Osteocyte (in vitro differentiated cells): Measurements from ENCODE around the gene TADA2B. TPM values are rescaled to one million over a fixed set of nuclear protein-coding genes. Genes with fewer than 3 reads are reported as not detected.

ENCODE experiments used
- DNase-seq: peaks from one replicate; pipeline ENCODE4 v3.0.0; 2021; ENCODE audit warnings: mixed read lengths; ENCODE audit not compliant: unreplicated experiment; ENCODE audit errors: extremely low spot score
- H3K27ac Mint-ChIP-seq: one replicate; pipeline ENCODE4 v1.8.0; 2021; ENCODE audit warnings: mild to moderate bottlenecking, mixed read lengths; ENCODE audit not compliant: unreplicated experiment
- H3K27me3 Mint-ChIP-seq: one replicate; pipeline ENCODE4 v1.8.0; 2021; ENCODE audit warnings: mixed read lengths; ENCODE audit not compliant: unreplicated experiment
- H3K36me3 Mint-ChIP-seq: one replicate; pipeline ENCODE4 v1.8.0; 2021; ENCODE audit warnings: mixed read lengths; ENCODE audit not compliant: unreplicated experiment
- H3K4me1 Mint-ChIP-seq: one replicate; pipeline ENCODE4 v1.8.0; 2021; ENCODE audit warnings: mixed read lengths; ENCODE audit not compliant: unreplicated experiment
- H3K4me3 Mint-ChIP-seq: one replicate; pipeline ENCODE4 v1.8.0; 2021; ENCODE audit warnings: mild to moderate bottlenecking, moderate library complexity, mixed read lengths; ENCODE audit not compliant: unreplicated experiment
- H3K9me3 Mint-ChIP-seq: one replicate; pipeline ENCODE4 v1.8.0; 2021; ENCODE audit warnings: mixed read lengths; ENCODE audit not compliant: unreplicated experiment
- CTCF ChIP-seq: fragments of 200-600 bp; sonication (generic); IDR thresholded peaks from 2 replicates; pipeline ENCODE4 v1.5.0; 2021; ENCODE audit warnings: antibody characterized with exemption, mild to moderate bottlenecking, moderate library complexity
- total RNA-seq: library from RNA; stranded (reverse); gene quantifications from 2 replicates; pipeline ENCODE4 v1.2.1, GENCODE V29; 2021

TADA2B gene
- total RNA-seq, 1 donor from 2014 or later, result 21.4 TPM

GRCh38 chr4:7067452-7068278, 24.5 kb downstream of the TADA2B start, which contains the start of gene GRPEL1:
TSS of gene GRPEL1 (minus strand) at chr4:7068064. CDS start at chr4:7068032, 32 bp downstream.
- Mint-ChIP-seq H3K9me3 (no peaks in the 10 kb centered on the region), H3K27me3 (peaks cover 8% of the 10 kb centered on the region), H3K27ac (peak within 1 kb of the TSS; percentile 95), H3K4me1 (peaks cover 29% of the 10 kb centered on the region), H3K4me3 (peak within 1 kb of the TSS; percentile 95), H3K36me3 (peaks cover 13% of the 10 kb centered on the region)
- DNase-seq, result peak; percentile 100
- no peak for TF ChIP-seq CTCF

- peak overlapping the region; percentile 95 for H3K4me3 Mint-ChIP-seq
- peaks cover 8% of the 10 kb centered on the region for H3K27me3 Mint-ChIP-seq
- DNase-seq, result no peak
- no peaks in the 10 kb centered on the region for H3K9me3 Mint-ChIP-seq
- peak overlapping the region; percentile 95 for H3K27ac Mint-ChIP-seq
- no peak for TF ChIP-seq CTCF
- H3K36me3 Mint-ChIP-seq, result peaks cover 7% of the 10 kb centered on the region
- H3K4me1 Mint-ChIP-seq, result peaks cover 29% of the 10 kb centered on the region
These were observed 25.2 kb downstream of the TADA2B start for GRCh38 chr4:7068279-7068842.

- no peaks in the 10 kb centered on the region for H3K9me3 Mint-ChIP-seq
- peaks cover 2% of the 10 kb centered on the region for H3K36me3 Mint-ChIP-seq
- peaks cover 8% of the 10 kb centered on the region for H3K27me3 Mint-ChIP-seq
- H3K4me3 Mint-ChIP-seq, result peak overlapping the region; percentile 95
- no peak for TF ChIP-seq CTCF
- no peak for DNase-seq
- H3K27ac Mint-ChIP-seq, result peak overlapping the region; percentile 95
- H3K4me1 Mint-ChIP-seq, result peaks cover 29% of the 10 kb centered on the region
These were observed 25.7 kb downstream of the TADA2B start for GRCh38 chr4:7068883-7069282.

GRCh38 chr4:7070729-7071511, 27.7 kb downstream of the TADA2B start:
- Mint-ChIP-seq H3K9me3 (no peaks in the 10 kb centered on the region), H3K36me3 (no peaks in the 10 kb centered on the region), H3K27ac (no peak overlapping the region), H3K4me3 (no peak overlapping the region), H3K27me3 (peaks cover 8% of the 10 kb centered on the region), H3K4me1 (peaks cover 28% of the 10 kb centered on the region)
- DNase-seq, result peak; percentile 91
- peak; percentile 98 for TF ChIP-seq CTCF
